Aorta (tissue), 5 donors: Measurements from ENCODE around the gene UBE2N. TPM values are rescaled to one million over a fixed set of nuclear protein-coding genes. Genes with fewer than 3 reads are reported as not detected.

Experiments
- ATAC-seq: fragments of 200-7000 bp; cut with Tn5 transposase; one replicate; pipeline ENCODE4 v1.9.1; 2022; ENCODE audit warnings: moderate library complexity; ENCODE audit not compliant: low FRiP score
- DNase-seq, 2 donors: peaks; one replicate each; pipeline ENCODE4 v3.0.0-alpha.2; 2020
- H3K27ac ChIP-seq, 2 donors: one replicate each; pipeline ENCODE4 v1.5.1; 2013; ENCODE audit warnings: low read length in 2 of 2, mild to moderate bottlenecking in 2 of 2, moderate library complexity in 2 of 2, control low read depth in 1 of 2, inconsistent platforms in 1 of 2, low read depth in 1 of 2
- H3K27me3 ChIP-seq, 2 donors: one replicate each; pipeline ENCODE4 v1.6.1; 2013; ENCODE audit warnings: control low read depth in 1 of 2, low read length in 1 of 2, mild to moderate bottlenecking in 1 of 2, moderate library complexity in 1 of 2; ENCODE audit not compliant: insufficient read depth in 2 of 2, control insufficient read depth in 1 of 2
- H3K36me3 ChIP-seq, 2 donors: one replicate each; pipeline ENCODE4 v1.6.1; 2013; ENCODE audit warnings: control low read depth in 1 of 2, low read length in 1 of 2, mild to moderate bottlenecking in 1 of 2; ENCODE audit not compliant: insufficient read depth in 2 of 2, control insufficient read depth in 1 of 2
- H3K4me1 ChIP-seq, 2 donors: one replicate each; pipeline ENCODE4 v1.6.1; 2013; ENCODE audit warnings: low read length in 2 of 2, control low read depth in 1 of 2, mild to moderate bottlenecking in 1 of 2, moderate library complexity in 1 of 2; ENCODE audit not compliant: insufficient read depth in 2 of 2, control insufficient read depth in 1 of 2
- H3K4me3 ChIP-seq, 2 donors: one replicate each; pipeline ENCODE4 v1.5.1; 2013; ENCODE audit warnings: low read length in 2 of 2, control low read depth in 1 of 2, mild to moderate bottlenecking in 1 of 2
- H3K9me3 ChIP-seq: one replicate; pipeline ENCODE4 v1.6.1; 2013; ENCODE audit warnings: mild to moderate bottlenecking, low read length; ENCODE audit not compliant: control insufficient read depth
- WGBS, 2 donors: extraction: QIAGEN DNeasy Blood & Tissue Kit; methylation state at CpG; one replicate each; pipeline ENCODE4 v1.1.7; 2013; 5-methylcytosine and 5-hydroxymethylcytosine counted together
- intact Hi-C, 2 donors: fragments of 100-400 bp; cut with DNase I; formaldehyde crosslinking; loops; one replicate each; pipeline versions ENCODE4 v1.14.2 to v1.15.0; 2022
- polyA plus RNA-seq, 2 donors: library from polyadenylated mRNA; stranded (reverse); fragments of 200-250 nt; gene quantifications; one replicate each; pipeline ENCODE4 v1.2.3, GENCODE V29; 2013
- total RNA-seq, 2 donors: library from RNA; stranded (reverse); fragmentation: NEBNext Ultra II Directional; extraction: Animal tissue kit (Norgen Biotek cat#: 25700); gene quantifications; one replicate each; pipeline ENCODE4 v1.2.1, GENCODE V29; 2021
- donor health status: healthy with polysubstance abuse.
- donor health status: Bipolar disorder and iron deficiency.
- donor health status: DM: no; HTN: no; CAD: no.
- donor health status: DM: no; HTN: no; CAD: no.
- donor health status: DM: yes; HTN: yes; CAD: no.

The UBE2N gene
- total and polyA plus RNA-seq, 4 donors, result 45.7 to 86.8 (median 52.9) TPM

DNA sequence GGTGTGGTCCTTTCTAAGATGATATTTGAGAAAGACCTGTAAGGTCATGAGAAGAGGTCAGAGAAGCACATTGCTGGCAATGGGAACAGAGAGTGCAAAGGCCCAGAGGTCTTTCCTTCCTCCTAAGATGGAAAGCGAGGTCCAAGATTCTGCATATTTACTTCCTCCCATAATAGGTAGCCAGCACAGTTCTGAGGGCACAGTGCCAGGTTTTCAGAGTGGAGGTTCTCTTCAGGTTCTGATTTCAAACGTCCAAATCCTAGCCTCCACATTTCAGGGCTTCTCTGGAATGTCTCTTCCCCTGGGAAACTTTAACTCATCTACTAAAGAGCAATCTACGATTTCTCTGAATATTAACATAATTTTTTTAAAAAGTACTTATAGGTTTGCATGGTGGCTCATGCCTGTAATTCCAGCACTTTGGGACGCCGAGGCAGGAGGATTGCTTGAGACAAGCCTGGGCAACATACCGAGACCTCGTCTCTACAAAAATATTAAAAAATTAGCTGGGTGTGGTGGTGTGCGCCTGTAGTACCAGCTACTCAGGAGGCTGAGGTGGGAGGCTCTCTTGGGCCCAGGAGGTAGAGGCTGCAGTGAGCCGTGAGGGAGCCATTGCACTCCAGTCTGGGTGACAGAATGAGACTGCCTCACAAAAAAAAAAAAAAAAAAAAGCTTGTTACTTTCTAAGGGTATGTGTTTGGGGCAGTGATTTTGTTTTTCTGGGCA, 25.0 kb upstream of the UBE2N start:
- DNase-seq (no peak), ATAC-seq (peak; percentile 27)
- Histone ChIP-seq H3K4me1 (no peaks in the 10 kb centered on the region), H3K4me3 (no peak overlapping the region), H3K36me3 (no peaks in the 10 kb centered on the region), H3K27ac (no peak overlapping the region), H3K27me3 (no peaks in the 10 kb centered on the region), H3K9me3 (no peaks in the 10 kb centered on the region)
- 91% methylated on average over 9 of the region's 9 CpGs for WGBS, 2 donors
- intact Hi-C loops, result no loop called here

DNA sequence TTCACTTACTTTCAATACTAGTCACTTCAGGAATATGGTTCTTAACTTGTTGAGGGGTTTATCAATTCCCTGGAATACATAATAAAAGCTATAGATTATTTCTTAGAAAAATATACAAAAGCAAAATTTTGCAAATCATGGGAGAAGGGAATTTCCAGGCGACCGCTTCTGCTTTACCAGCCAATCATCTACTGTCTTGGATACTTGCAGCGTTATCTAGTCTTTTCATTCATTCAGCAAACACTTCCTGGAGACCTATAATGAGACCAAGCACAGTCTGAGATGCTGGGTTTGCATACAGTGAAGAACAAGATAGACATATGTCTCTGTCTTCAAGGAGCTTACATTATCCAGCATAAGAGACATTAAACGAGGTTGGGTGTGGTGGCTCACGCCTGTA, 24.1 kb upstream of the UBE2N start:
- Histone ChIP-seq H3K27me3 (no peaks in the 10 kb centered on the region), H3K9me3 (no peaks in the 10 kb centered on the region), H3K36me3 (no peaks in the 10 kb centered on the region), H3K4me1 (no peaks in the 10 kb centered on the region), H3K4me3 (no peak overlapping the region), H3K27ac (no peak overlapping the region)
- ATAC-seq (no peak), DNase-seq (no peak)
- intact Hi-C loops, result no loop called here
- WGBS, 2 donors, result 96 to 97% methylated on average over 5 of the region's 5 CpGs

DNA sequence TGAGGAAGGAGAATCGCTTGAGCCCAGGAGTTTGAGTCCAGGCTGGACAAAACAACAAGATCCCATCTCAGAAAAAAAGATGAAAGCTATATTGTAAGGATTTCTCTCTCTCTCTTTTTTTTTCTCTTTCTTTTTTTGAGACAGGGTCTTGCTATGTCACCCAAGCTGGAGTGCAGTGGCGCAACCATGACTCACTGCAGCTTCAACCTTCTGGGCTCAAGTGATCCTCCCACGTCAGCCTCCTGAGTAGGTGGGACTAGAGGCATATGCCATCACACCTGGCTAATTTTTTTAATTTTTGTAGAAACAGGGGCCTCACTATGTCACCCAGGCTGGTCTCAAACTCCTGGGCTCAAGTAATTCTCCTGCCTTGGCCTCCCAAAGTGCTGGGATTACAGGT, 19.8 kb upstream of the UBE2N start:
- H3K9me3 ChIP-seq, result no peaks in the 10 kb centered on the region
- H3K4me1 ChIP-seq, result no peaks in the 10 kb centered on the region
- H3K4me3 ChIP-seq, result no peak overlapping the region
- no peak overlapping the region for H3K27ac ChIP-seq
- ATAC-seq (no peak), DNase-seq (no peak)
- intact Hi-C loops, result no loop called here
- H3K27me3 ChIP-seq, result no peaks in the 10 kb centered on the region
- WGBS, 2 donors, result 78 to 91% methylated on average over 3 of the region's 3 CpGs
- no peaks in the 10 kb centered on the region for H3K36me3 ChIP-seq

DNA sequence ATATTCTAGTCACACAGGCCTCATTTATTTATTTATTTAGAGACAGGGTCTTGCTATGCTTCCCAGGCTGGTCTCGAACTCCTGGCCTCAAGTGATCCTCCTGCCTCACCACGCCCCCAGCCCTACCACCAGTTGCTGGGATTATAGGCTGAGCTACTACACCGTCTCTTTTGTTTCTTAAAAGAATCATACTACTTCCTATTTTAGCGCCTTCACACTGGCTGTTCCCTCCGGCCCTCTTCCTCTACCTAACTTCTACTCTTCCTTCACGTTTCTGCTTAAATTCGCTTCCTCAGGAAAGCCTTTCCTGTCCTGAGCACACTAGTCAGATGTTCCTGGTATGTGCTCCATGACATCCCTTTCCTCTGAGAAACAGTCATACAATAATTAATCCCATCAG, 19.2 kb upstream of the UBE2N start:
- no peaks in the 10 kb centered on the region for H3K36me3 ChIP-seq
- H3K4me1 ChIP-seq, result no peaks in the 10 kb centered on the region
- 77 to 83% methylated on average over 7 of the region's 7 CpGs for WGBS, 2 donors
- ATAC-seq (no peak), DNase-seq (no peak)
- H3K27me3 ChIP-seq, result no peaks in the 10 kb centered on the region
- no peak overlapping the region for H3K27ac ChIP-seq
- no peak overlapping the region for H3K4me3 ChIP-seq
- intact Hi-C loops, result no loop called here
- no peaks in the 10 kb centered on the region for H3K9me3 ChIP-seq

DNA sequence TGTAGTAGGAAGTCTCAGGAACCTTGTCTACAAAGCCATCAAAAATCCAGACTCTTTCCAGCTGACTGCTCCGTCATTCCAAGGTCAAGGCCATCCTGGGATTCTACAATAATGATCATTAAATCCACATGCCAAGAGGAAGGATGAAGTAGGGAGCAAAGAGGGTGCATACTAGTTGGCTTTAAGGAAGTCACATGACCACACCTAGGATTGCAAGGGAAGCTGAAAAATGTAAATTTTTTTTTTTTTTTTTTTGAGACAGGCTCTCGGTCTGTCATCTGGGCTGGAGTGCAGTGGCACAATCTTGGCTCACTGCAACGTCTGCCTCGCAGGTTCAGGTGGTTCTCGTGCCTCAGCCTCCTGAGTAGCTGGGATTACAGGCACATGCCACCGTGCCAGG, 18.3 kb upstream of the UBE2N start:
- WGBS, 2 donors, result 68 to 70% methylated on average over 6 of the region's 6 CpGs
- no peaks in the 10 kb centered on the region for H3K4me1 ChIP-seq
- no peak for ATAC-seq
- H3K27ac ChIP-seq, result no peak overlapping the region
- no peak overlapping the region for H3K4me3 ChIP-seq
- no peak for DNase-seq
- no peaks in the 10 kb centered on the region for H3K27me3 ChIP-seq
- intact Hi-C loops, result no loop called here
- no peaks in the 10 kb centered on the region for H3K36me3 ChIP-seq
- H3K9me3 ChIP-seq, result no peaks in the 10 kb centered on the region

DNA sequence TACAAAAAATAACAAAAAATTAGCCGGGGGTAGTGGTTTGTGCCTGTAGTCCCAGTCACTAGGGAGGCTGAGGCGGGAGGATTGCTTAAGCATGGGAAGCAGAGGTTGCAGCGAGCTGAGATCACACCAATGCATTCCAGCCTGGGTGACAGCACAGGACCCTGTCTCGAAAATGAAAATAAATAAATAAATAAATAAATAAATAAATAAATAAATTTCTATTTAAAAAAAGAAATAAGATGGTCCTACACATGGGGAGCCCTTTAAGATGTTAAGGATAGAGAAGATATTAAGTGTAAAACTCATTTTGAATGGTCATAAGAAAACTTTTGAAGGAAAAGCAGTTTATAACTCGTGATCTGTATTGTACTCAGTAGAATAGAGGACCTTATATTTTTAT, 17.4 kb upstream of the UBE2N start:
- ATAC-seq, result no peak
- no peak overlapping the region for H3K4me3 ChIP-seq
- no peaks in the 10 kb centered on the region for H3K9me3 ChIP-seq

DNA sequence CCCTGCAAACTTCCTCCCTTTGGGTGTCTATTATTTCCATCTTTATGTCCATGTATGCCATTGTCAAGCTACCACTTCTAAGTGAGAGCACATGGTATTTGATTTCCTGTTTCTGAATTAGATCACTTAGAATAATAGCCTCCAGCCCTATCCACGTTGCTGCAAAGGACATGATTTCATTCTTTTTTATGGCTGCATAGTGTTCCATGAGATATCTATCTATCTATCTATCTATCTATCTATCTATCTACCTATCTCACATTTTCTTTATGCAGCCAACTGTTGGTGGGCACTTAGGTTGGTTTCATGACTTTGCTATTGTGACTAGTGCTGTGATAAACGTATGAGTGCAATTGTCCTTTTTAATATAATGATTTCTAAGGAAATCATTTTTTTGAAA, 14.3 kb upstream of the UBE2N start:
- Histone ChIP-seq H3K4me3 (no peak overlapping the region), H3K36me3 (no peaks in the 10 kb centered on the region), H3K27ac (no peak overlapping the region), H3K27me3 (no peaks in the 10 kb centered on the region), H3K9me3 (no peaks in the 10 kb centered on the region), H3K4me1 (no peaks in the 10 kb centered on the region)
- ATAC-seq (no peak), DNase-seq (no peak)
- intact Hi-C loops, result no loop called here
- 56 to 62% methylated on average over 2 of the region's 2 CpGs for WGBS, 2 donors

More for the DNA sequence above, 17.4 kb upstream of the UBE2N start:
- no peak for DNase-seq
- H3K27me3 ChIP-seq, result no peaks in the 10 kb centered on the region
- WGBS, 2 donors, result 88 to 91% methylated on average over 5 of the region's 5 CpGs
- intact Hi-C loops, result no loop called here
- no peaks in the 10 kb centered on the region for H3K36me3 ChIP-seq
- H3K4me1 ChIP-seq, result no peaks in the 10 kb centered on the region
- no peak overlapping the region for H3K27ac ChIP-seq

DNA sequence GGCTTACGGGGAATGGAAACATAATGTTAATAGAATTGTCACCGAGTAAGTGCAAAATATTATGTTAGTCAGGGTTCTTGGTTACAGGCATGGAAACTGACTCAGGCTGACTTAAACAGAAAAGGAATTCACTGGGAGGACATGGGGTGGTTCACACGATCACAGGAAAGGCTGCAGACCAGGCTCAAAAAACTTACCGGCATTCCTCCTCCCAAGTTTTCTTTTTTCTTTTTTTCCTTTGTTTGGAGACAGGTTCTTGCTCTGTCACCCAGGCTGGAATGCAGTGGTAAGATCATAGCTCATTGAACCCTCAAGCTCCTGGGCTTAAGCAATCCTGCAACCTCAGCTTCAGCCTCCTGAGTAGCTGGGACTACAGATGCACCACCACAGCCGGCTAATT, 11.9 kb upstream of the UBE2N start:
- no peaks in the 10 kb centered on the region for H3K27me3 ChIP-seq
- WGBS, 2 donors, result 51 to 54% methylated on average over 5 of the region's 5 CpGs
- intact Hi-C loops, result no loop called here

DNA sequence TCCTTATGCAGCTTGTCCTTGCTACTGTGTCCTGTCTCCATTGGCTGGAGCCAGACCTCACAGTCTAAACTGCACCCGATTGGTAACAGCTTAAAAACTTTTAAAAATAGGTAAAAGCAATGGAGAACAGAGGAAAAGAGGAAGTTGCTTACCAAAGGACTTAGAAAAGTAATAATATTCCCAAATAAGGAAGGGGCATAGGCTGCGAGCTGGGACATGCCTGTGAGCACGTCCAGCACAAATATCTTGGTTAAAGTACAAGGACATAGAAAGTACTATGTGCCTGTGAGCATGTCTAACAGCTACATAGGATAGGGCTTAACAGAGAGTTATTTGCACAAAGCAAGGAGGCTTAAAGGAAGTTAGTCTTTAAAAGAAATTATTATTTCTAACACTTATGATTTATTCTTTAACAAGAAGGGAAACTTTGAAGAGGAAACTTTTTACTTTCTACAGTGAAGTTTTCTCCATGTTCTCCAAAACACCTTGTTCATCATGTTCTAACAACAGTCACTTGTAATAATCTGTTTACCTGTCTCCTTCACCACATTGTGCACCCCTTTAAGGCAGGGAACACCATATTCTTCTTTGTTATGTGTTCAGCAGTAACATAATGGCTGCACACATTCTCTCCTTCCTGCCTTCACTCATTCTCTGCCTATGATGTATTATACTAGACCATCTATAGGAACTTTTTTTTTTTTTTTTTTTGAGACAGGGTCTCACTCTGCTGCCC, 9.8 kb upstream of the UBE2N start:
- WGBS, 2 donors, result 39 to 40% methylated on average over 3 of the region's 3 CpGs
- intact Hi-C loops, result no loop called here
- Histone ChIP-seq H3K4me3 (no peak overlapping the region), H3K27me3 (no peaks in the 10 kb centered on the region), H3K36me3 (no peaks in the 10 kb centered on the region), H3K4me1 (no peaks in the 10 kb centered on the region), H3K27ac (no peak overlapping the region), H3K9me3 (no peaks in the 10 kb centered on the region)
- DNase-seq (no peak), ATAC-seq (no peak)

More for the DNA sequence above, 11.9 kb upstream of the UBE2N start:
- H3K4me1 ChIP-seq, result no peaks in the 10 kb centered on the region
- DNase-seq (no peak), ATAC-seq (no peak)
- no peaks in the 10 kb centered on the region for H3K9me3 ChIP-seq
- H3K27ac ChIP-seq, result no peak overlapping the region
- H3K36me3 ChIP-seq, result no peaks in the 10 kb centered on the region
- no peak overlapping the region for H3K4me3 ChIP-seq
